Tibial nerve (tissue), 4 donors: ENCODE results near the gene NR2E1. TPM values are rescaled to one million over a fixed set of nuclear protein-coding genes. Genes with fewer than 3 reads are reported as not detected.

ENCODE experiments used
- DNase-seq, 2 donors: peaks; one replicate each; pipeline ENCODE4 v3.0.0-alpha.2; 2019; ENCODE audit warnings: low spot score in 2 of 2
- H3K27ac ChIP-seq, 4 donors: fragments of 200-600 bp; sonication (generic) in 3 of 4; one replicate each; pipeline ENCODE4 v1.5.1; 2017 to 2019; ENCODE audit warnings: mild to moderate bottlenecking in 1 of 4
- H3K27me3 ChIP-seq, 2 donors: fragments of 200-600 bp; sonication (generic) in 1 of 2; one replicate each; pipeline versions ENCODE4 v1.5.1 to v1.6.0; 2017 to 2019
- H3K36me3 ChIP-seq, 3 donors: fragments of 200-600 bp; sonication (generic); one replicate each; pipeline ENCODE4 v1.5.1; 2018 to 2019
- H3K4me1 ChIP-seq, 4 donors: fragments of 200-600 bp; sonication (generic) in 3 of 4; one replicate each; pipeline ENCODE4 v1.5.1; 2017 to 2019
- H3K4me3 ChIP-seq, 4 donors: fragments of 200-600 bp; sonication (generic) in 3 of 4; one replicate each; pipeline ENCODE4 v1.5.1; 2017 to 2019; ENCODE audit warnings: mild to moderate bottlenecking in 1 of 4, moderate library complexity in 1 of 4
- H3K9me3 ChIP-seq, 4 donors: fragments of 200-600 bp; sonication (generic) in 3 of 4; one replicate each; pipeline ENCODE4 v1.5.1; 2017 to 2019
- EP300 ChIP-seq, 2 donors: sonication (generic); formaldehyde crosslinking; IDR thresholded peaks; one replicate each; pipeline ENCODE4 v1.6.1; 2017; ENCODE audit warnings: antibody characterized with exemption in 2 of 2, mild to moderate bottlenecking in 1 of 2
- POLR2A ChIP-seq, 2 donors: fragments of 450-650 bp; IDR thresholded peaks; one replicate each; pipeline ENCODE4 v1.6.1; 2017; ENCODE audit warnings: antibody characterized with exemption in 2 of 2, mild to moderate bottlenecking in 2 of 2, moderate library complexity in 2 of 2
- WGBS, 2 donors: methylation state at CpG; one replicate each; pipeline ENCODE4 v1.1.5; 2018; 5-methylcytosine and 5-hydroxymethylcytosine counted together
- total RNA-seq, 4 donors: library from RNA; depleted of rRNA; stranded (reverse); fragments of >200 nt; gene quantifications; one replicate each; pipeline ENCODE4 v1.1.0, GENCODE V29; 2016
- TF ChIP-seq, protein P1 (sequence below), 5 experiments: fragments of 200-600 bp in 3 of 5; fragments of 450-650 bp in 2 of 5; sonication (generic) in 3 of 5; IDR thresholded peaks; one replicate each; pipeline ENCODE4 v1.5.1; 2016 to 2019; ENCODE audit warnings: antibody characterized with exemption in 5 of 5, mild to moderate bottlenecking in 3 of 5, moderate library complexity in 2 of 5

NR2E1 gene
- total RNA-seq, 4 donors from 2014 or later, result not detected

DNA sequence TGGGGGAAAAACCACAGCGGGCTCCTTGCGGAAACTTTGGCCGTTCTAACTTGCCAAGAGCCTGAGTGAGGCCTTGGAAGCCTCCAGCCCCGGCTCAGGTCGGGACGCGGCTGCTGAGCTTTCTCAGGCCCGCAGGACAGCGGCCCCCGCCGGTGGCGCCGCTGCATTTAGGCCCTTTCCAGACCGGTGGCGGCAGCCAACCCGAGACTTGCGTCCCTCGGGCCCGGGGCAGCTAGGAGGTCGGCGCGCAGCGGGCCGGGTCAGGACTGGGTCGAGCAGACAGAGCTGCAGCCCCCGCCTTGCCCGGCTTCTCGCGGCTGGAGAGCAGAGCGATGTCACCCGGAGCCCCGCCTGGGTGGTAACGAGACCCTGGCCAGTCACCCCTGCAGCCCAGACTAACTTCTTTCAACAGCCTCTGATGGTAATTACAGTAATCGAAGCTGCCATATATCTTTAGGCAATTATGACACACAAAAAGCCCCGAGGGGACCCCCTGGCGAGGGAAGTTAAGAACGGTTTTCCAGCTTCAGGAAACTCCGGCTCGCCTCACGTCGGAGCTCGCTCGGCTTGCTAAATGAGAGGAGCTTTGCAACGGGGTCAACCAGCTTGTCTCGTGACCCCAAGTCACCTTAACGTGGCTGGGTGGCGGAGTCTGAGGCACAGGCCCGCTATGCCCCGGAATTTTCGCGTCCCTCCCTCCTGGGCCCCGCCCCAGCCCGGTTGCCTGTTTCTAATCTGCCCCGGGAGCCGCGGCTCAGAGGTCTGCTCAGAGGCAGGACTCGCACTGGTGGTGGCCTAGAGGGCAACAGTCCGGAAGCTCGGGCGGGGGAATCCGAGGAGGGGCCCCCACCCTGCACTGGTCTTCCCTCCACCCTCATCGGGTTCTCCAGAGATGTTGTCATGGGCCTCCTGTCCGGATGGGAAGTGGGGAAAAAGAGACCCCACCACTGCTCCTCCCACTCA, 3.0 kb downstream of the NR2E1 start:
- Histone ChIP-seq H3K36me3 (no peaks in the 10 kb centered on the region), H3K27ac (no peak overlapping the region), H3K27me3 (peaks cover 12 to 100% of the 10 kb centered on the region in 2 donors), H3K9me3 (no peaks in the 10 kb centered on the region), H3K4me1 (peaks cover 0 to 60% (median 37%) of the 10 kb centered on the region in 4 donors), H3K4me3 (peak overlapping the region in 3 of 4 donors; percentile 2 to 36 (median 24))
- WGBS, 2 donors, result 3% methylated on average over 30 to 40 of the region's 63 CpGs
- TF ChIP-seq POLR2A (IDR thresholded peaks at IDR 0.05), result no peak
- TF ChIP-seq, protein P1, sequence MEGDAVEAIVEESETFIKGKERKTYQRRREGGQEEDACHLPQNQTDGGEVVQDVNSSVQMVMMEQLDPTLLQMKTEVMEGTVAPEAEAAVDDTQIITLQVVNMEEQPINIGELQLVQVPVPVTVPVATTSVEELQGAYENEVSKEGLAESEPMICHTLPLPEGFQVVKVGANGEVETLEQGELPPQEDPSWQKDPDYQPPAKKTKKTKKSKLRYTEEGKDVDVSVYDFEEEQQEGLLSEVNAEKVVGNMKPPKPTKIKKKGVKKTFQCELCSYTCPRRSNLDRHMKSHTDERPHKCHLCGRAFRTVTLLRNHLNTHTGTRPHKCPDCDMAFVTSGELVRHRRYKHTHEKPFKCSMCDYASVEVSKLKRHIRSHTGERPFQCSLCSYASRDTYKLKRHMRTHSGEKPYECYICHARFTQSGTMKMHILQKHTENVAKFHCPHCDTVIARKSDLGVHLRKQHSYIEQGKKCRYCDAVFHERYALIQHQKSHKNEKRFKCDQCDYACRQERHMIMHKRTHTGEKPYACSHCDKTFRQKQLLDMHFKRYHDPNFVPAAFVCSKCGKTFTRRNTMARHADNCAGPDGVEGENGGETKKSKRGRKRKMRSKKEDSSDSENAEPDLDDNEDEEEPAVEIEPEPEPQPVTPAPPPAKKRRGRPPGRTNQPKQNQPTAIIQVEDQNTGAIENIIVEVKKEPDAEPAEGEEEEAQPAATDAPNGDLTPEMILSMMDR (IDR thresholded peaks at IDR 0.05), result peak in 1 of 5 experiments; percentile 7
- DNase-seq, result no peak

- peaks cover 0 to 59% (median 32%) of the 10 kb centered on the region in 4 donors for H3K4me1 ChIP-seq
- 11 to 13% methylated on average over 25 to 55 of the region's 55 CpGs for WGBS, 2 donors
- H3K27ac ChIP-seq, result no peak overlapping the region
- TF ChIP-seq, protein P1 (IDR thresholded peaks at IDR 0.05), result no peak
- TF ChIP-seq EP300 (IDR thresholded peaks at IDR 0.05) (no peak), POLR2A (IDR thresholded peaks at IDR 0.05) (no peak)
- no peaks in the 10 kb centered on the region for H3K9me3 ChIP-seq
- H3K36me3 ChIP-seq, result no peaks in the 10 kb centered on the region
- peaks cover 12 to 100% of the 10 kb centered on the region in 2 donors for H3K27me3 ChIP-seq
- H3K4me3 ChIP-seq, result peak overlapping the region in 1 of 4 donors; percentile 3
- no peak for DNase-seq
Measured at GRCh38 chr6:108169464-108170331, 3.9 kb downstream of the NR2E1 start.

DNA sequence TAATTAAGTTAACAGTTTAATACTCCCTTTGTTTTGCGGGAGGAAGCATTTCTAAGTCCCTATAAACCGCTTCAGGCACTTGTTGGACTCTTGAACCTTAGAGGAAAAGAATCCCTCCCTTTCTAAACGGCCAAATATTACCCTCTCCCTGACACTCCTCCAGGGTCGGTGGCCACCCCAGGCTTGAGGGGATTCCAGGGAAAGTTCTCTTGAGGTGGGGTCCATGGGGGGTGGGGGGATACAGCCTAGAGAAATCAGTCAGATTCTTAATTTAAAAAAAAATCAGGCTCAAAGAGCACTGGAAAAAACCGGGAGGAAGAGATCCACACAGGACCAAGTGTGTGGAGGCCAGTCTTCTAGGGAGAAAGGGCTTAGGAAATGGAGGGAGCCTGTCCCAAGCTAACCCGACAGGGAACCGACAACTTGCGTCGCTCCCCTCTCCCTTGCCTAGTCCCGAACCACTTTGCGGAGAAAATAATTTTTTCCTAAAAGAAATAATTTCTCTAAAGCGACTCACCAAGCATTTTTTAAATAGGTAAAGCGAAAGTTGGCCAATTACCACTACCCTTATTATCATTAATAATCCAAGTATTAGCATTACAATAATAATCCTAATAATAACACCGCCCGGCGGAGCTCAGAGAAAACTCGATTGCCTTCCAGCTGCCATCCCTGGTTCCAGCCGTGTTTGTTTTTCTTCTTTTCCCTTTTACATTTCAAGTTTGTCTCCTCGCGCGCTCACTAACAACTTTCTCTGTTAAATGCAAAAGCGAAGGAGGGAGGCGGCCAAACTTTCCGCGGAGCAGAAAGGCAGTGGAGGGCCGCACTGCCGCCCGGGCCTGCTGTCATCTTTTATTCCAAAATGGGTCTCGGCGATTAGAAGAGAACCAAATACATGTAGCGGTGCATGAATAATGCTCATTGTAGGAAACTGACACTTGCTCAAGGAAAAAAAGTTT, 4.8 kb downstream of the NR2E1 start:
- Histone ChIP-seq H3K27ac (no peak overlapping the region), H3K36me3 (no peaks in the 10 kb centered on the region), H3K4me3 (no peak overlapping the region), H3K27me3 (peaks cover 7 to 100% of the 10 kb centered on the region in 2 donors), H3K9me3 (no peaks in the 10 kb centered on the region), H3K4me1 (peaks cover 0 to 59% (median 30%) of the 10 kb centered on the region in 4 donors)
- DNase-seq, result no peak
- WGBS, 2 donors, result 26 to 27% methylated on average over 31 of the region's 31 CpGs
- TF ChIP-seq POLR2A (IDR thresholded peaks at IDR 0.05), result no peak
- TF ChIP-seq, protein P1 (IDR thresholded peaks at IDR 0.05), result no peak
- no peak for TF ChIP-seq EP300 (IDR thresholded peaks at IDR 0.05)

- H3K9me3 ChIP-seq, result no peaks in the 10 kb centered on the region
- WGBS, 2 donors, result 37 to 44% methylated on average over 21 of the region's 21 CpGs
- no peak overlapping the region for H3K27ac ChIP-seq
- no peak overlapping the region for H3K4me3 ChIP-seq
- TF ChIP-seq, protein P1 (IDR thresholded peaks at IDR 0.05), result no peak
- TF ChIP-seq EP300 (IDR thresholded peaks at IDR 0.05), result no peak
- no peak for TF ChIP-seq POLR2A (IDR thresholded peaks at IDR 0.05)
- H3K4me1 ChIP-seq, result peaks cover 0 to 59% (median 31%) of the 10 kb centered on the region in 4 donors
- H3K36me3 ChIP-seq, result no peaks in the 10 kb centered on the region
- no peak for DNase-seq
- H3K27me3 ChIP-seq, result peaks cover 7 to 100% of the 10 kb centered on the region in 2 donors
Measured at GRCh38 chr6:108171291-108171917, 5.6 kb downstream of the NR2E1 start.
